ENCODE data around the gene SPG11.

Gene SPG11

GRCh38 chr15:44668921-44669320 lies 5.5 kb upstream of the SPG11 start:
- H3K4me3 ChIP-seq (ENCODE audit: low read depth, low read length): no peak overlapping the region
- no peak for DNase-seq (ENCODE audit: low read depth)
- TF ChIP-seq MAX (IDR thresholded peaks at IDR 0.05; ENCODE audit: low read depth, low read length) (no peak), MYC (IDR thresholded peaks at IDR 0.05; ENCODE audit: low read depth, low read length) (no peak), POLR2A (IDR thresholded peaks at IDR 0.05; ENCODE audit: extremely low read depth, insufficient read length) (no peak), CTCF (IDR thresholded peaks at IDR 0.05; ENCODE audit: low read depth, low read length) (no peak)

GRCh38 chr15:44667039-44667360 lies 3.5 kb upstream of the SPG11 start:
- no peak overlapping the region for H3K4me3 ChIP-seq (ENCODE audit: low read depth, low read length)
- no peak for DNase-seq (ENCODE audit: low read depth)
- TF ChIP-seq POLR2A (IDR thresholded peaks at IDR 0.05; ENCODE audit: extremely low read depth, insufficient read length): no peak
- no peak for TF ChIP-seq MYC (IDR thresholded peaks at IDR 0.05; ENCODE audit: low read depth, low read length)
- TF ChIP-seq CTCF (IDR thresholded peaks at IDR 0.05; ENCODE audit: low read depth, low read length): no peak
- no peak for TF ChIP-seq MAX (IDR thresholded peaks at IDR 0.05; ENCODE audit: low read depth, low read length)

- TF ChIP-seq POLR2A (IDR thresholded peaks at IDR 0.05; ENCODE audit: extremely low read depth, insufficient read length) (no peak), MYC (IDR thresholded peaks at IDR 0.05; ENCODE audit: low read depth, low read length) (0 out of 2 replicates have a peak, but pooled peaks have one; percentile 35), MAX (IDR thresholded peaks at IDR 0.05; ENCODE audit: low read depth, low read length) (peak; percentile 66; the same call in 1 of the 2 replicates), CTCF (IDR thresholded peaks at IDR 0.05; ENCODE audit: low read depth, low read length) (no peak)
- no peak for DNase-seq (ENCODE audit: low read depth)
- no peak overlapping the region for H3K4me3 ChIP-seq (ENCODE audit: low read depth, low read length)
Observed at GRCh38 chr15:44666210-44667038, 3.0 kb upstream of the SPG11 start.

- TF ChIP-seq POLR2A (IDR thresholded peaks at IDR 0.05; ENCODE audit: extremely low read depth, insufficient read length): no peak
- TF ChIP-seq CTCF (IDR thresholded peaks at IDR 0.05; ENCODE audit: low read depth, low read length): no peak
- peak; percentile 80 for TF ChIP-seq MYC (IDR thresholded peaks at IDR 0.05; ENCODE audit: low read depth, low read length)
- TF ChIP-seq MAX (IDR thresholded peaks at IDR 0.05; ENCODE audit: low read depth, low read length): peak; percentile 73
- peak overlapping the region; percentile 98 for H3K4me3 ChIP-seq (ENCODE audit: low read depth, low read length)
- peak; percentile 87 for DNase-seq (ENCODE audit: low read depth)
Observed at GRCh38 chr15:44662478-44663409, 718 bp downstream of the SPG11 start.

GRCh38 chr15:44661576-44661975 lies 1.9 kb downstream of the SPG11 start:
- peak overlapping the region; percentile 98 for H3K4me3 ChIP-seq (ENCODE audit: low read depth, low read length)
- no peak for DNase-seq (ENCODE audit: low read depth)
- no peak for TF ChIP-seq MYC (IDR thresholded peaks at IDR 0.05; ENCODE audit: low read depth, low read length)
- TF ChIP-seq MAX (IDR thresholded peaks at IDR 0.05; ENCODE audit: low read depth, low read length): no peak
- TF ChIP-seq CTCF (IDR thresholded peaks at IDR 0.05; ENCODE audit: low read depth, low read length): no peak
- no peak for TF ChIP-seq POLR2A (IDR thresholded peaks at IDR 0.05; ENCODE audit: extremely low read depth, insufficient read length)
